ENCODE measurements around the gene PHLDA3. TPM values are rescaled to one million over a fixed set of nuclear protein-coding genes. Genes with fewer than 3 reads are reported as not detected.
"Not testable (repeated sequence)": the region's sequence is repeated elsewhere in the genome, so short reads cannot be mapped to it uniquely, and the experiment has no call there.

PHLDA3 gene
- total and polyA plus RNA-seq, 8 donors: 4.0 to 66.5 (median 25.7) TPM

GRCh38 chr1:201475130-201475529 is 6.1 kb upstream of the PHLDA3 start:
- intact Hi-C loops (cut with DNase I; ENCODE audit: low total_unique reads): no loop called here
- Histone ChIP-seq H3K27ac (no peak overlapping the region), H3K4me3 (no peak overlapping the region), H3K27me3 (peaks cover 0 to 11% (median 0%) of the 10 kb centered on the region in 3 donors), H3K4me1 (peaks cover 0 to 4% (median 3%) of the 10 kb centered on the region in 4 donors), H3K9me3 (no peaks in the 10 kb centered on the region), H3K36me3 (no peaks in the 10 kb centered on the region)
- 59 to 66% (median 64%) methylated on average over 2 of the region's 2 CpGs for WGBS, 5 donors
- TF ChIP-seq POLR2AphosphoS5 (IDR thresholded peaks at IDR 0.05) (no peak), POLR2A (IDR thresholded peaks at IDR 0.05) (no peak), EP300 (IDR thresholded peaks at IDR 0.05) (no peak), CTCF (IDR thresholded peaks at IDR 0.05) (no peak)
- no peak for DNase-seq

- DNase-seq: no peak
- Histone ChIP-seq H3K4me3 (no peak overlapping the region), H3K9me3 (no peaks in the 10 kb centered on the region), H3K4me1 (peaks cover 13 to 19% (median 15%) of the 10 kb centered on the region in 4 donors), H3K27ac (no peak overlapping the region), H3K36me3 (no peaks in the 10 kb centered on the region), H3K27me3 (peaks cover 0 to 29% (median 10%) of the 10 kb centered on the region in 3 donors)
- intact Hi-C loops (cut with DNase I; ENCODE audit: low total_unique reads): no loop called here
- TF ChIP-seq POLR2A (IDR thresholded peaks at IDR 0.05) (no peak), EP300 (IDR thresholded peaks at IDR 0.05) (no peak), CTCF (IDR thresholded peaks at IDR 0.05) (no peak), POLR2AphosphoS5 (IDR thresholded peaks at IDR 0.05) (no peak)
- 90 to 96% (median 93%) methylated on average over 2 of the region's 2 CpGs for WGBS, 5 donors
These were observed 4.3 kb upstream of the PHLDA3 start for GRCh38 chr1:201473296-201473695.

GRCh38 chr1:201472321-201472720 is 3.3 kb upstream of the PHLDA3 start:
- intact Hi-C loops (cut with DNase I; ENCODE audit: low total_unique reads); H3K36me3 ChIP-seq; H3K9me3 ChIP-seq; H3K4me3 ChIP-seq; H3K27ac ChIP-seq; DNase-seq: not testable (repeated sequence)
- Histone ChIP-seq H3K27me3 (peaks cover 0 to 37% (median 10%) of the 10 kb centered on the region in 3 donors), H3K4me1 (peaks cover 15 to 27% (median 25%) of the 10 kb centered on the region in 4 donors)
- 93 to 98% (median 95%) methylated on average over 8 of the region's 8 CpGs for WGBS, 5 donors

GRCh38 chr1:201471772-201472171 is 2.8 kb upstream of the PHLDA3 start:
- H3K4me1 ChIP-seq: peaks cover 18 to 32% (median 30%) of the 10 kb centered on the region in 4 donors
- 66 to 88% (median 75%) methylated on average over 3 of the region's 3 CpGs for WGBS, 5 donors
- H3K27me3 ChIP-seq: peaks cover 0 to 37% (median 10%) of the 10 kb centered on the region in 3 donors
- intact Hi-C loops (cut with DNase I; ENCODE audit: low total_unique reads): no loop called here
- no peak overlapping the region for H3K4me3 ChIP-seq
- DNase-seq: no peak
- TF ChIP-seq CTCF (IDR thresholded peaks at IDR 0.05): no peak
- TF ChIP-seq POLR2A (IDR thresholded peaks at IDR 0.05): no peak
- TF ChIP-seq POLR2AphosphoS5 (IDR thresholded peaks at IDR 0.05): no peak
- TF ChIP-seq EP300 (IDR thresholded peaks at IDR 0.05): no peak
- H3K27ac ChIP-seq: peak overlapping the region in 1 of 5 donors; percentile 14
- H3K9me3 ChIP-seq: no peaks in the 10 kb centered on the region
- no peaks in the 10 kb centered on the region for H3K36me3 ChIP-seq

GRCh38 chr1:201470581-201470980 is 1.6 kb upstream of the PHLDA3 start:
- WGBS, 5 donors: 64 to 88% (median 70%) methylated on average over 4 of the region's 4 CpGs
- H3K36me3 ChIP-seq: peaks cover 4 to 5% (median 4%) of the 10 kb centered on the region in 4 donors

More at GRCh38 chr1:201470581-201470980, 1.6 kb upstream of the PHLDA3 start:
- H3K4me3 ChIP-seq: no peak overlapping the region
- TF ChIP-seq POLR2A (IDR thresholded peaks at IDR 0.05) (no peak), EP300 (IDR thresholded peaks at IDR 0.05) (no peak), POLR2AphosphoS5 (IDR thresholded peaks at IDR 0.05) (no peak), CTCF (IDR thresholded peaks at IDR 0.05) (no peak)
- peaks cover 0 to 37% (median 10%) of the 10 kb centered on the region in 3 donors for H3K27me3 ChIP-seq
- peak overlapping the region in 1 of 5 donors; percentile 88 for H3K27ac ChIP-seq
- intact Hi-C loops (cut with DNase I; ENCODE audit: low total_unique reads): no loop called here
- no peak for DNase-seq
- peaks cover 29 to 44% (median 42%) of the 10 kb centered on the region in 4 donors for H3K4me1 ChIP-seq
- no peaks in the 10 kb centered on the region for H3K9me3 ChIP-seq
